GM18511 (cell line): ENCODE data around the gene KLF3.

Experiments
- ATAC-seq: cut with Tn5 transposase; IDR thresholded peaks from one replicate; pipeline ENCODE4 v1.9.1; 2021; ENCODE audit warnings: mild to moderate bottlenecking, moderate library complexity; ENCODE audit not compliant: unreplicated experiment

KLF3 gene

DNA sequence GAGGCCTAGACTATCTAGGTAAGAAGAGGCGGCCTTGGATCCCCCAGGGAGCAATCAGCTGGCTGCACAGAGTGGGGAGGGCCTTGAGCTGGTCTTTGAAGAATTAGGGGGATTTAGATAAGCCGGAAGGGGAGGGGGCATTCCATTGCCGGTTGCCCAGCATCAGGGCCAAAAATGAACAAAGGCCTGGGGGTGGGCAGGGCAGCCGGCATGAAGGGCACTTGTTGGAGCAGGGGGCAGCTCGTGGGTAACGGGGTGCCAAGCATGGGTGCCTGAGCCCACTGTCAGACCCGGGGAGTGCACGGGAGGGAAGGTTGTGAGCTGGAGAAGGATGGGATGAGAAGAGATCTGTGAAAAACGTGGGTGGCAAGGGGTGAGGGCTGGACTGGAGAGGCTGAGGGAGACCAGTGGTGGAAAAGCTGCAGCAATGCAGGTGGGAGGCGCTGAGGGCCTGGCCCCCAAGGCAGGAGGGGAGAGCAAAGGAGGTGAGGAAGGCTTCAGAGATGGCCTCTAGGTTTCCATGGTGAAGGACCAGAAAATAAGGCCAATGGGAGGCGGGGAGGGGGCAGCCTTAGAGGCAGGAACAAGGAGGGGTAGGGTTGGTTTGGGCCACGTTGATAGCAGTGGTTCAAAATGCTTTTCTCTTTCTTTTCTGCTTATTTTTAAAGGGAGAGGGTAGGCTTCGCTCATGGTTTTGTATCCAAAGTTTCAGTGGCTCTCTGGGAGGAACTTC, 8.6 kb downstream of the KLF3 start:
- no peak for ATAC-seq

DNA sequence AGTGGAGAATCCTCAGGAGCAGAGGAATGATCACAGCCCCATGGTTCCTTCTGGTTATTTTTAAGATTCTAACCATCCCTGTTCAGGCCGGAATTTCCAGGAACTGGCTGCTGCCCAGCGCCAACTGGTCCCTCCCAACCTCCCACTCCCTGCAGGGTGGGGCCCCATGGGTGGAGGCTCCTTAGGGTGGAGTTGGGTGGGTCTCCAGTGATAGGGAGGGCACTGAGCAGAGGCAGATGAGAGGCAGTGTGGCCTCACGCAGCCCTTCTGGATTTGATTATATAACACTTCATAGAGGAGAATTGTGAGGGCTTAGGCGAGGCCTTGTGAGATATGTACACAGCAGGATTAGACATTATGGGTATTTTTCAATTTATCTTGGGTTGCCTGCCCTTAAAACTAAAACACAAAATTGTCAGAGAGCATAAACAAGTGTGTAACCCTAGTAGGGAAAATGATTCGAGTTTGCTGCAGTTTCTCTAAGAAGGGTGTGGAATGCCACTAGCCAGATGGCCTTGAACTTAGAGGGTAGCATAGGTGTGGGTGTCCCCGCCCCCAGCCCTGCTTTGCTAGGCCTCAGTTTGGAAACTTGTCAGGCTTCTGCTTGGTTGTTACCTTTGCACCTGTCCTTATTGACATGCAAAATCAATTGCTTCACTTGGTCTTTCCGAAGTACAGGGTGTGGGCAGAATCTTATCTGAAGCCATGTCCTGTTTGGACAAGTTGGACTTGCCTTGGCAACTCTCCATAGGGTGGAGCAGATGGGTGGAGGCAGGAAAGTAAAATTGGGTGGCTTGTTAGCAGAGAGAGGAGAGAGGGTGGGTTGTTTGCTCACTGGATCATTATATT, 9.4 kb downstream of the KLF3 start:
- no peak for ATAC-seq

GRCh38 chr4:38674258-38675144, 10.5 kb downstream of the KLF3 start:
- peak; percentile 37 for ATAC-seq

- ATAC-seq = peak; percentile 48
These were observed 11.4 kb downstream of the KLF3 start for GRCh38 chr4:38675146-38676121.

DNA sequence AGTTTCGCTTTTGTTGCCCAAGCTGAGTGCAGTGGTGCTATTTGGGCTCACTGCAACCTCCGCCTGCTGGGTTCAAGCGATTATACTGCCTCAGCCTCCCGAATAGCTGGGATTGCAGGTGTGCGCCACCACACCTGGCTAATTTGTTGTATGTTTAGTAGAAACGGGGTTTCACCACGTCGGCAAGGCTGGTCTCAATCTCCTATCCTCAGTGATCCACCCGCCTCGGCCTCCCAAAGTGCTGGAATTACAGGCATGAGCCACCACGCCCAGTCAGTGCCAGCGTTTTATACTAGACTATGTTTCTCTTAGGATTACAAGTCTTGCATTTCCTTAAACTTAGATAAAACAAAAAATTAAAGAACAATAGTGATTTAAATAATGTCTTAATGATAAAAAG, 13.0 kb downstream of the KLF3 start:
- no peak for ATAC-seq

GRCh38 chr4:38677441-38677840, 13.4 kb downstream of the KLF3 start:
- no peak for ATAC-seq

GRCh38 chr4:38678078-38678477, 14.1 kb downstream of the KLF3 start:
- no peak for ATAC-seq

GRCh38 chr4:38679921-38680320, 15.9 kb downstream of the KLF3 start:
- no peak for ATAC-seq

DNA sequence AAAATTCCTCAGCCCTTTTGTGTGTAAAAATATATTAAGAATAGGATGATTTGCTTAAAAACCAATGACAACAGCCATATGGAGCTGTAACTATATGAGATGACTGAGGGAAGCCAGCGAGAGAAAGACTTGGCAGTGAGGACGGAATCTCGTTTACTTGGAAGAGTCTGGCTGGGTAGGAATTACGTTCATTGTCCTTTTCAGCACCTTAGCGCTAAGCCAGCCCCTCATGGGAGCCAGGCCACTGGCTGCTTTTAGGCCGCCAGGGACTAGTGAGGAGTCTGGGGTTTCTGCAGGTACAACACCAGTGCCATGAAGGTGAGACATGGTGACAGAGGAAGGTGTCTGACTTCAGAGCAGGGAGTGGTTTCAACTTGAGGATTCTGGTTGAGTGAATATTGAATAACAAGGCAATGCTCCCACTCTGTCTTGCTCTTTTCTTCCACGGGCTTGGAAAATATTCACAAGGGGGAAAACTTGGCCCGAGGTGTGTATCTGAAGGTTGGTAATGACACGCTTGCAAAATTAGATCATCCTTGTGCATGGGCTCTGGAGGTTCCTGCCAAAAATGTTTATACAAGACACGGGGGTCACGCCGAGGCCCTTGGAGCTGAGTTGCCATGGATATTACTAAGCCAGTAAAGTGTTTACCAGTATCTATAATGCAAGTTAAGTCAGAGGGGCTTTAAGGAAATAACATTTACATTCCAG, 17.4 kb downstream of the KLF3 start:
- no peak for ATAC-seq

GRCh38 chr4:38682336-38682735, 18.3 kb downstream of the KLF3 start:
- ATAC-seq = no peak

- no peak for ATAC-seq
These were observed 19.3 kb downstream of the KLF3 start for GRCh38 chr4:38683276-38683675.

DNA sequence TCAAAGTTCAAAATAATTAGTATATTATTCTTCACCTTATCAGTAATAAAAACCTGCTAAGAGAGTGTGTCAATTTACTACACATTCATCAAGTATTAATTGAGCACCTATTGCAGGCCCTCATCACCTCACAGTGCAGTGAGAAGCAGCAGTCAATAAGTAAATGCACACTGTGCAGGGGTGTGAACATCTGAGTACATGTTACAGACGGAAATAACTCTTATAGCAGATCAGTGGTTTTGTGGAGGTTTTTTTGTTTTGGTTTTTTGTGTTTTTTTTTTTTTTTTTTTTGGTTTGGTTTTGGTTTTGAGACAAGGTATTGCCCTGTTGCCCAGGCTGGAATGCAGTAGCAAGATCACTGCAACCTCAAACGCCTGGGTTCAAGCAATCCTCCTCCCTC, 20.3 kb downstream of the KLF3 start:
- ATAC-seq = peak; percentile 71

DNA sequence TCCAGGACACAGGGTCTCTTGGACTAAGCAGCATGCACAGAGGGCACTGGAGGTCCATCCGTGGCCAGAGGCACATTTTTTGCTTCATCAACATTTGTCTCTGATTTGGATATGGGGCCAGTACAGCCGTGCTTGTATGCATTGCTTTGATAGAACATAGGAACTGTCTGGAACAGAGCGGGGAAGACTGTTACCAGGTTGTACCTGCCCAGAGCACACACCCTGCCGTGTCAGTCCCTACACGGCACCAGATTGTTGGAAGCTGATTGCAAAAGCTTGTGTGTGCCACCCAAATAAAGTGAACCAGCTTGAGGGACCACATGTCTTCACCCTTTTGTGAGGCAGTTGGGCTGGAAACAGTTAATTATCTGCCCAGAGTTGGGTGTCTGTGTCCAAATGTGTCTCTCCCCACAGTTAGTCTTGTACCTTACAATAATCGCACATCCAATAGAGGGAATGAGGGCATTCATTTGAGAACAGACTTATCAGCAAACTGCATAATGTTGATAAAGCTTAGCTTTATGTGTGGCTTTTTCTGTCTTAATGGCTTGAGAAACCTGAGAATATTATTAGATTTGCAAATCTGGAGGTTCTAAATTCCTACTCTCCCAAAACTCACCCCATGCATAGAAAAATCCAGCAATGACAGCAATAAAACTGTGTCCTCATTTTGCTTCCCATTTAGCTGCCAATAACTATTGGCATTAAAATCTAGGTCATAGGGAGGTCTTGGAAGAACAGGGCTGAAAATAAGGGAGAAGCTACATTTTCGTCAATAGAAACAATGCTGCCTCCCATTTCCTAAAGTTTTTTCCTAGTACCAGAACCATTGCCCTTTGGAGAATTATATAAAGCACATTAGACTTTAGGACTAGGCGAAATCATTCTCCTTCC, 21.2 kb downstream of the KLF3 start:
- ATAC-seq = no peak

DNA sequence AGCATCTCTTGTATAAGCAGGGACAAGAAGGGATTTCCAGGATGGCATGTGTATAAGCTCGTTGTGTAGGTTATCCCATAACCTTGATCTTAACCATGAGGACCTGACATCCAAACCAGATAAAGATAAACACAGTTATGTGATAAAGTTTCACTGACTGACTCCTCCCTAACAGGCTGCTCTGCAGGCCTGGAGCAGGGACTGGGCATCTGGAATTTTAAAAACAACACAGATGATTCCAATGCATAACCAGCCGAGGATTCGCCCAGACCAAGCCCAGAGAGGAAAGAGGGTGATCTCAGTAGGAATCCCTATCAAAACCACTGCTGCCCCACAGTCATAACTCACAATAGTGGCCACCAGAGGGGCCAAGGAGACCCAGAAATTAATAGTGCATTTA, 22.7 kb downstream of the KLF3 start:
- ATAC-seq = no peak

GRCh38 chr4:38687571-38688011, 23.6 kb downstream of the KLF3 start:
- ATAC-seq = no peak

- no peak for ATAC-seq
These were observed 24.8 kb downstream of the KLF3 start for GRCh38 chr4:38688676-38689355.

DNA sequence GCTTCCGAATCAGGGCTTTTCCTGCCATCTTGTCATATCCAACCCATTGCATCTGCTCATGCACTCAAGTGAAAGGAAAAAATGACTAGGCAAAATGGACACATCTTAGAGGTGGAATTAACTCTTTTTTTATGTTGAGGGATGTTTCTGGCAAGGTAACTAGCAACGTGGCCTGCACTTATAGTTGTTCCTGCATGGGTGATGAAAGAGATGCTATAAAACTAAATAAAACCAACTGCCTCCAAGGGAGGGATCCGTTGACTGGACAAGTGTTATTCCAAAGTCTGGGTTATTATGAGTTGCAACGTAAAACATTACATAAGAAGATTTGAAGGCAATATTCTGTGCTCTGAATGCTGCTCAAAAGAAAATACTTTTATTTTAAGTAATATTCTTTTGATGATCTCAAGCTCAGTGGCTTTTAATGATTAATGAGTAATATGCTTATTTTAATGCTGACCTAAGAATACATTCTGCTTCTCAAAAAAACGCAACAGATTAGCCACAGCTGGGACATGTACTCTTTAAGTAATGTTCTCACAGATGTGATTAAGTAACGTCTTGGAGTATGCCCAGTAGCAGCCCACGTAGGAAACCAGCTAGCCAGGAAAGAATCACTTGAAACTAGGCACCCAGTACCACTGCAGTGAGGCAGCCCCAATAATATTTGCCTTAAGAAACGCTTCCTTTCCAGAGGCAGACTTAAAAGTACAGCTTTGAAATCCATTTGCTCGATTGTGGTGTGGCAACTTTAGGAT, 27.4 kb downstream of the KLF3 start:
- no peak for ATAC-seq
